GM12891 (cell line): Measurements from ENCODE around the gene TMEM131.

ENCODE experiments used
- PAX5 ChIP-seq: IDR thresholded peaks from 2 replicates; pipeline ENCODE4 v1.6.1; 2011; ENCODE audit warnings: low read length, moderate library complexity, mild to moderate bottlenecking; ENCODE audit not compliant: insufficient read depth, severe bottlenecking
- POLR2A ChIP-seq: IDR thresholded peaks from 2 replicates; pipeline ENCODE4 v1.6.1; 2011; ENCODE audit warnings: low read depth, low read length, control low read depth
- POLR2AphosphoS5 ChIP-seq: IDR thresholded peaks from 2 replicates; pipeline ENCODE4 v1.6.1; 2011; ENCODE audit warnings: low read depth, low read length, control low read depth
- POU2F2 ChIP-seq: IDR thresholded peaks from 2 replicates; pipeline ENCODE4 v1.6.1; 2011; ENCODE audit warnings: low read depth, mild to moderate bottlenecking, control low read depth, low read length, moderate library complexity
- SPI1 ChIP-seq: IDR thresholded peaks from 2 replicates; pipeline ENCODE4 v1.6.1; 2011; ENCODE audit warnings: low read depth, low read length, control low read depth
- TAF1 ChIP-seq: IDR thresholded peaks from 2 replicates; pipeline ENCODE4 v1.6.1; 2011; ENCODE audit warnings: low read depth, low read length, control low read depth

GRCh38 chr2:97911922-97912575 lies 83.7 kb downstream of the TMEM131 start:
- TF ChIP-seq SPI1 (0 out of 2 replicates have a peak, but pooled peaks have one; percentile 8), TAF1 (no peak), POLR2A (no peak), POLR2AphosphoS5 (no peak), PAX5 (no peak), POU2F2 (no peak)
